ENCODE data around the gene PGRMC2. TPM values are rescaled to one million over a fixed set of nuclear protein-coding genes. Genes with fewer than 3 reads are reported as not detected.
A peak's percentile ranks its signal among the peaks of the same experiment; 100 is the strongest.

Gene PGRMC2
- total RNA-seq, 1 donor from 2014 or later, result 28.2 TPM

DNA sequence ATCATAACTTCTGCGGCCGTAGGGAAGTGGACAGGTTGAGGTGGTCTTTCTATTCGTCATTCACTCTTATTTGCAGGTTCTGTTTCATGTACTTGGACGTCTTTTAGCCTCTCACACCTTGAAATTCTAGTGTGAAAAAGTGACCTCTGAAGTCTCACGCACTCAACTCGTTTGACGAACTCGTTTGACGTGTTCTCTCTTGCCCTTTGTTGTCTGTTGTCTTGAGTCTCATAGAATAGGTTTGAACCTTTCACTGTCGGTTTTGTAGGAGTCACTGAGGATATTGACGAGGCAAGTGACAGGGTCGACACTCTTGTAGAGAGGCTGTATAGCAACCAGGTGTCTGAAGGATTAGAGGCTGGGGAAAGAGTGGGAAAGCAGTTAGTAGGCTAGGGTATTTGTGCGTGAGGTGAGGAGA lies 1.1 kb upstream of the PGRMC2 start:
- Histone ChIP-seq H3K4me1 (ENCODE audit: control insufficient read depth in 3 of 3, insufficient read depth in 3 of 3, low read length in 3 of 3) (peaks cover 13 to 14% (median 14%) of the 10 kb centered on the region in 3 donors), H3K9ac (ENCODE audit: low read depth in 1 of 3, low read length in 3 of 3) (peak overlapping the region; percentile 75 to 94 (median 93)), H3K9me3 (ENCODE audit: control insufficient read depth in 3 of 3, low read length in 3 of 3) (no peaks in the 10 kb centered on the region), H3K4me3 (ENCODE audit: low read length in 3 of 3) (peak overlapping the region; percentile 75 to 92 (median 89)), H3K36me3 (ENCODE audit: control insufficient read depth in 3 of 3, insufficient read depth in 3 of 3, low read length in 3 of 3) (no peaks in the 10 kb centered on the region), H3K27ac (ENCODE audit: low read depth, low read length) (peak overlapping the region; percentile 94), H3K27me3 (ENCODE audit: control insufficient read depth in 3 of 3, insufficient read depth in 3 of 3, low read length in 3 of 3) (no peaks in the 10 kb centered on the region)

GRCh38 chr4:128287871-128288688 lies 467 bp upstream of the PGRMC2 start:
- Histone ChIP-seq H3K4me1 (ENCODE audit: control insufficient read depth in 3 of 3, insufficient read depth in 3 of 3, low read length in 3 of 3) (peaks cover 13 to 14% (median 14%) of the 10 kb centered on the region in 3 donors), H3K27ac (ENCODE audit: low read depth, low read length) (peak overlapping the region; percentile 94), H3K4me3 (ENCODE audit: low read length in 3 of 3) (peak overlapping the region; percentile 75 to 92 (median 89))

DNA sequence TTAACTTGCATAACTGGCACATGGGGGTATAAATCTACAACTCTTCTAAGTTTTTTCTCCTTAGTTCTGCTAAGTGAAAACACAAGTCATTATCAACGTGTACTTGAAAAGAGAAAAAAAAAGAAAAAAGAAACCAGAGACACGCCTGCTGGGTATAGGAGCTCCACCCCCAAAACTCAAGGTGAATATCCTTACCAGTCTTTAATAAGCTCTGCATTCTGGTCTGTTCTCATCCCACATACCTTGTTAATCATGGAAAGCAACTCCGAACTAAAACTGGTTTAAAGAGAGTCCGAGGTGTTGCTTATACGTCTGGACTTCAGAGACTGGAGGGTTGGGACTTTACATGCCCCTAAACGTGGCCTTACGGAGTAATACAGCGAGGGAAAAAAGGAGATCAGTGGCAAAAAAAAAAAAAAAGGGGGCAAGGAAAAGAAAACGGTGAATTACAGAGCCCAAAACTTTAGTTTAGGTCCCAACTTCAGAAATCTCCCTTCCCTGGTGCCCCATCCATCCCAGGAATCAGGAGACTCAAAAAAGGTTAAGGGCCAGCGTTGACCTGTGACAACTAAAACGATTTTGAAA lies 1.0 kb downstream of the PGRMC2 start:
- Histone ChIP-seq H3K9ac (ENCODE audit: low read depth in 1 of 3, low read length in 3 of 3) (peak overlapping the region; percentile 76 to 84 (median 80)), H3K36me3 (ENCODE audit: control insufficient read depth in 3 of 3, insufficient read depth in 3 of 3, low read length in 3 of 3) (no peaks in the 10 kb centered on the region), H3K4me1 (ENCODE audit: control insufficient read depth in 3 of 3, insufficient read depth in 3 of 3, low read length in 3 of 3) (peaks cover 13 to 14% (median 14%) of the 10 kb centered on the region in 3 donors), H3K9me3 (ENCODE audit: control insufficient read depth in 3 of 3, low read length in 3 of 3) (no peaks in the 10 kb centered on the region), H3K27me3 (ENCODE audit: control insufficient read depth in 3 of 3, insufficient read depth in 3 of 3, low read length in 3 of 3) (no peaks in the 10 kb centered on the region), H3K4me3 (ENCODE audit: low read length in 3 of 3) (peak overlapping the region; percentile 78 to 89 (median 82)), H3K27ac (ENCODE audit: low read depth, low read length) (peak overlapping the region; percentile 94)

More at GRCh38 chr4:128287871-128288688, 467 bp upstream of the PGRMC2 start:
- H3K9me3 ChIP-seq (ENCODE audit: control insufficient read depth in 3 of 3, low read length in 3 of 3), result no peaks in the 10 kb centered on the region
- H3K36me3 ChIP-seq (ENCODE audit: control insufficient read depth in 3 of 3, insufficient read depth in 3 of 3, low read length in 3 of 3), result no peaks in the 10 kb centered on the region
- peak overlapping the region; percentile 75 to 94 (median 93) for H3K9ac ChIP-seq (ENCODE audit: low read depth in 1 of 3, low read length in 3 of 3)
- no peaks in the 10 kb centered on the region for H3K27me3 ChIP-seq (ENCODE audit: control insufficient read depth in 3 of 3, insufficient read depth in 3 of 3, low read length in 3 of 3)

DNA sequence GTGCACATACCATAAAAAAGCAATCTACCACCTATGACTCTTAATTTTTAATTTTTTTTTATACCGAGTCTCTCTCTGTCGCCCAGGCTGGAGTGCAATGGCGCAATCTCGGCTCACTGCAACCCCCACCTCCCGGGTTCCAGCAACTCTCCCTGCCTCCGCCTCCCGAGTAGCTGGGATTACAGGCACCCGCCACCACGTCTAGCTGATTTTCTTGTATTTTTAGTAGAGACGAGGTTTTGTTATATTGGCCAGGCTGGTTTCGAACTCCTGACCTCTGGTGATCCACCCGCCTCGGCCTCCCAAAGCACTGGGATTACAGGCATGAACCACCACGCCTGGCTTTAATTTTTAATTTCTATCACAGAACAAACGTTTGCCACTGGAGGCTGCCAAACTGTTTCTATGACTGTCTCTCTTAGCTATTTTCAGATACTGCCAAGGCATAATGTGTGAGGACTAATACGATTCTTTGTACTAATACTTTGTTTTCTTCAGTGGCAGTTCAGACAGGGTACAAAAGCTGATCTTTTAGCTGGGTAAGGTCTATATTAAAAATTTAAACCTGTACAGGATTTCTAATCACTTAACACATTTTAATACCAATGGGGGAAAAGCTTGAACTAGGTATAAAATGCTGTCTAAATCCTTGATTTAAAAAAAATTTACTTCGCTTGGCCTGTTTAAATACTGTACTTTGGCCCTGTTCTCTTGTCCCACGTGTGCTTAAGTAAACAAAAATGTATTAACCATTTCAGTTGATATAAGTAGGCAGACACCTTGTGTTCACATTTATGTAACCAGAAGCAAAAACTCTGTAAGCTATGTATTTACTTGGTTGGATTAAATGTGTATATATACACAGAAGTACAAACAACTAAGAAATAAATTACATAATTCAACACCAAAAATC lies 2.3 kb downstream of the PGRMC2 start:
- H3K4me3 ChIP-seq (ENCODE audit: low read length in 3 of 3), result peak overlapping the region; percentile 0 to 89 (median 29)
- H3K4me1 ChIP-seq (ENCODE audit: control insufficient read depth in 3 of 3, insufficient read depth in 3 of 3, low read length in 3 of 3), result peaks cover 13 to 14% (median 14%) of the 10 kb centered on the region in 3 donors
- H3K9me3 ChIP-seq (ENCODE audit: control insufficient read depth in 3 of 3, low read length in 3 of 3), result no peaks in the 10 kb centered on the region
- no peaks in the 10 kb centered on the region for H3K27me3 ChIP-seq (ENCODE audit: control insufficient read depth in 3 of 3, insufficient read depth in 3 of 3, low read length in 3 of 3)
- peak overlapping the region; percentile 54 to 84 (median 80) for H3K9ac ChIP-seq (ENCODE audit: low read depth in 1 of 3, low read length in 3 of 3)
- H3K27ac ChIP-seq (ENCODE audit: low read depth, low read length), result peak overlapping the region; percentile 50
- H3K36me3 ChIP-seq (ENCODE audit: control insufficient read depth in 3 of 3, insufficient read depth in 3 of 3, low read length in 3 of 3), result no peaks in the 10 kb centered on the region

DNA sequence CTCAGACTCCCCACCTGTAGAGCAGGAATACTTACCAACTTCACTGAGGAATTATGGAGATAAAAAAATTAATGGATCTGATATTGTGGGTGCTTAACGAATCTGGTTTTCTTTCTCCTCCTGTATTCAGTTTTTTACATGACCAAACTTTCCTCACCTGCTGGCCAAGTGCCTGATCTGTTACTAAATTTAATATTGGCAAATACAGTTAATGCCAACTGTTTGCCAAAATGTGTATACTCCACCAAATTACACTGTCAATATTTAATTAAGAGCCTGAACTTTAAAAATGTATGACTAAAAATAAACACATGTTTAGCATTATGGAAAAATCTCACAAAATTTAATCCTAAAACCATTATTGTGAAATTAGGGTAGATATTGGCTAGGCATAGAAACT lies 3.3 kb downstream of the PGRMC2 start:
- Histone ChIP-seq H3K9ac (ENCODE audit: low read depth in 1 of 3, low read length in 3 of 3) (peak overlapping the region in 1 of 3 donors; percentile 46), H3K4me1 (ENCODE audit: control insufficient read depth in 3 of 3, insufficient read depth in 3 of 3, low read length in 3 of 3) (peaks cover 13 to 16% (median 14%) of the 10 kb centered on the region in 3 donors), H3K4me3 (ENCODE audit: low read length in 3 of 3) (no peak overlapping the region), H3K27ac (ENCODE audit: low read depth, low read length) (no peak overlapping the region), H3K36me3 (ENCODE audit: control insufficient read depth in 3 of 3, insufficient read depth in 3 of 3, low read length in 3 of 3) (no peaks in the 10 kb centered on the region), H3K9me3 (ENCODE audit: control insufficient read depth in 3 of 3, low read length in 3 of 3) (no peaks in the 10 kb centered on the region), H3K27me3 (ENCODE audit: control insufficient read depth in 3 of 3, insufficient read depth in 3 of 3, low read length in 3 of 3) (no peaks in the 10 kb centered on the region)

DNA sequence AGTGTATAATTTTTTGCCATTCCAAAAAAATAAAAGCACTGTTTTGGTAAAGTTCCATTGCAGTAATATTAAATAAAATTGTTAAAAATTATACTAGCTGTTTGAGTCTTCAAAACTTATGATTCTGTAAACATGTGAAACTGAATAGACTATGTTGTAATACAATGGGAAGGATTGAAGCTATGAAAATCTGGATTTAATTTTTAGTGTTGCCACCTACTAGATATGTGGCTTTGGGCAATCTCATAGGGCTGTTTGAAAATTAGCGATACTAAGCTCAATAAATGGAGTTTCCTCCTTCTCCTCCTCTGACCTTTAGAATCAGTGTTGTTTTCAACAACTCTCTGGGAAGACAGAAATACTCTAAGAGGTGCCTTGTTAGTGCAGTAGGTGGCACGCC lies 4.5 kb downstream of the PGRMC2 start:
- peaks cover 4 to 12% (median 9%) of the 10 kb centered on the region in 3 donors for H3K4me1 ChIP-seq (ENCODE audit: control insufficient read depth in 3 of 3, insufficient read depth in 3 of 3, low read length in 3 of 3)
- H3K4me3 ChIP-seq (ENCODE audit: low read length in 3 of 3), result no peak overlapping the region
- H3K9me3 ChIP-seq (ENCODE audit: control insufficient read depth in 3 of 3, low read length in 3 of 3), result no peaks in the 10 kb centered on the region
- no peaks in the 10 kb centered on the region for H3K27me3 ChIP-seq (ENCODE audit: control insufficient read depth in 3 of 3, insufficient read depth in 3 of 3, low read length in 3 of 3)
- no peak overlapping the region for H3K27ac ChIP-seq (ENCODE audit: low read depth, low read length)
- H3K36me3 ChIP-seq (ENCODE audit: control insufficient read depth in 3 of 3, insufficient read depth in 3 of 3, low read length in 3 of 3), result no peaks in the 10 kb centered on the region
- H3K9ac ChIP-seq (ENCODE audit: low read depth in 1 of 3, low read length in 3 of 3), result no peak overlapping the region

GRCh38 chr4:128282516-128282915 lies 5.1 kb downstream of the PGRMC2 start:
- H3K4me3 ChIP-seq (ENCODE audit: low read length in 3 of 3), result no peak overlapping the region
- H3K27me3 ChIP-seq (ENCODE audit: control insufficient read depth in 3 of 3, insufficient read depth in 3 of 3, low read length in 3 of 3), result no peaks in the 10 kb centered on the region
- H3K27ac ChIP-seq (ENCODE audit: low read depth, low read length), result no peak overlapping the region
- no peaks in the 10 kb centered on the region for H3K9me3 ChIP-seq (ENCODE audit: control insufficient read depth in 3 of 3, low read length in 3 of 3)
- no peaks in the 10 kb centered on the region for H3K36me3 ChIP-seq (ENCODE audit: control insufficient read depth in 3 of 3, insufficient read depth in 3 of 3, low read length in 3 of 3)
- H3K9ac ChIP-seq (ENCODE audit: low read depth in 1 of 3, low read length in 3 of 3), result no peak overlapping the region
- peaks cover 4 to 12% (median 9%) of the 10 kb centered on the region in 3 donors for H3K4me1 ChIP-seq (ENCODE audit: control insufficient read depth in 3 of 3, insufficient read depth in 3 of 3, low read length in 3 of 3)

- Histone ChIP-seq H3K36me3 (ENCODE audit: control insufficient read depth in 3 of 3, insufficient read depth in 3 of 3, low read length in 3 of 3) (no peaks in the 10 kb centered on the region), H3K4me3 (ENCODE audit: low read length in 3 of 3) (no peak overlapping the region), H3K4me1 (ENCODE audit: control insufficient read depth in 3 of 3, insufficient read depth in 3 of 3, low read length in 3 of 3) (peaks cover 4 to 10% (median 4%) of the 10 kb centered on the region in 3 donors)
These were observed 6.3 kb downstream of the PGRMC2 start for GRCh38 chr4:128281354-128281753.

DNA sequence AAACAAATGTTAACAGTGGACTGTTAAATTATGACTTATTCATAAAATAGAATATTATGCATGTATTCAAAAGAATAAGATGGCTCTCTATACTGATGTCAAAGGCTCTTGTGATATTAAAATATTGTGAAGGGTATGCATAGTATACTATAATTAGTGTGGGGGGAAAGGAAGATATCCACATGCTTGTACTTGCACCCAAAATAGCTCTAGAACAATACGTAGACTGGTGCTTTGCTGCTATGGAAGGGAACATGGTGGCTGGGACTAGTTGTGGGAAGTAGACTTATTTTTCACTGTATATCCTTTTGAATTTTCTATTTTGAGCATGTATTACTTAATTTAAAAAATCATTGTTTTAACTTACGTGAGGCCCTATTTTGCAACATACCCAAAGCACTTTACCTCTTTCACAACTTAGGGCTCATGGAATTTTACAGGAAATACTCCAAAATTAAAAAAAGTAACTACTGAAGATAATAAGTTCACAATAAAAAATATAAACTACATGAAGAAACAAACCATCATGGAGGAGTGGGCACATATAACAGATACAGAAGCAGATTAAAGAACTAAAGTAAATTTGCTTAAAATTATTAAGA lies 7.9 kb downstream of the PGRMC2 start:
- Histone ChIP-seq H3K36me3 (ENCODE audit: control insufficient read depth in 3 of 3, insufficient read depth in 3 of 3, low read length in 3 of 3) (no peaks in the 10 kb centered on the region), H3K9ac (ENCODE audit: low read depth in 1 of 3, low read length in 3 of 3) (no peak overlapping the region), H3K4me3 (ENCODE audit: low read length in 3 of 3) (no peak overlapping the region), H3K27ac (ENCODE audit: low read depth, low read length) (no peak overlapping the region), H3K9me3 (ENCODE audit: control insufficient read depth in 3 of 3, low read length in 3 of 3) (no peaks in the 10 kb centered on the region), H3K27me3 (ENCODE audit: control insufficient read depth in 3 of 3, insufficient read depth in 3 of 3, low read length in 3 of 3) (no peaks in the 10 kb centered on the region), H3K4me1 (ENCODE audit: control insufficient read depth in 3 of 3, insufficient read depth in 3 of 3, low read length in 3 of 3) (peaks cover 4 to 6% (median 4%) of the 10 kb centered on the region in 3 donors)

More at GRCh38 chr4:128281354-128281753, 6.3 kb downstream of the PGRMC2 start:
- H3K27me3 ChIP-seq (ENCODE audit: control insufficient read depth in 3 of 3, insufficient read depth in 3 of 3, low read length in 3 of 3), result no peaks in the 10 kb centered on the region
- no peak overlapping the region for H3K27ac ChIP-seq (ENCODE audit: low read depth, low read length)
- no peaks in the 10 kb centered on the region for H3K9me3 ChIP-seq (ENCODE audit: control insufficient read depth in 3 of 3, low read length in 3 of 3)
- H3K9ac ChIP-seq (ENCODE audit: low read depth in 1 of 3, low read length in 3 of 3), result no peak overlapping the region

All from skeletal muscle tissue (tissue), 4 donors.